SU-DHL-6 (cell line): ENCODE measurements around the gene KPNA2.
"Not testable (repeated sequence)": the region's sequence is repeated elsewhere in the genome, so short reads cannot be mapped to it uniquely, and the experiment has no call there.

ENCODE experiments used
- H2AFZ ChIP-seq: fragments of 200-600 bp; sonication (generic); 2 replicates; pipeline ENCODE4 v1.6.1; 2014; ENCODE audit warnings: low read depth, mild to moderate bottlenecking, moderate library complexity, mixed read lengths, antibody characterized with exemption, low read length; ENCODE audit not compliant: severe bottlenecking
- H3F3A ChIP-seq: fragments of 200-600 bp; shearing (Covaris generic); 2 replicates; pipeline ENCODE4 v1.6.0; 2016; ENCODE audit warnings: antibody characterized with exemption, mild to moderate bottlenecking; ENCODE audit not compliant: insufficient read depth
- H3K27ac ChIP-seq: fragments of 200-600 bp; sonication (generic); 2 replicates; pipeline ENCODE4 v1.5.1; 2016; ENCODE audit warnings: low read depth, mild to moderate bottlenecking, low read length, moderate library complexity, mixed read lengths
- H3K27me3 ChIP-seq: fragments of 200-600 bp; sonication (generic), shearing (Covaris generic); 2 replicates; pipeline ENCODE4 v1.6.0; 2014; ENCODE audit warnings: mild to moderate bottlenecking, low read length
- H3K36me3 ChIP-seq: fragments of 200-600 bp; sonication (generic); 2 replicates; pipeline ENCODE4 v1.6.1; 2014; ENCODE audit warnings: mild to moderate bottlenecking, low read length, mixed read lengths
- H3K4me2 ChIP-seq: fragments of 300-600, 200-600 bp; shearing (Covaris generic), sonication (generic); 2 replicates; pipeline ENCODE4 v1.6.0; 2014; ENCODE audit warnings: low read length, low read depth, mild to moderate bottlenecking; ENCODE audit not compliant: poor library complexity, severe bottlenecking
- H3K4me3 ChIP-seq: fragments of 200-600 bp; sonication (generic); 2 replicates; pipeline ENCODE4 v1.5.1; 2014; ENCODE audit warnings: antibody characterized with exemption, low read length, mild to moderate bottlenecking, mixed read lengths; ENCODE audit not compliant: insufficient read depth, poor library complexity, severe bottlenecking
- H3K79me2 ChIP-seq: fragments of 200-600 bp; sonication (generic); 2 replicates; pipeline ENCODE4 v1.6.1; 2014; ENCODE audit warnings: mild to moderate bottlenecking, low read length, moderate library complexity; ENCODE audit not compliant: insufficient read depth
- H3K9ac ChIP-seq: fragments of 200-600 bp; sonication (generic); 2 replicates; pipeline ENCODE4 v1.7.0; 2014; ENCODE audit warnings: mild to moderate bottlenecking, low read length
- H3K9me2 ChIP-seq: fragments of 200-600 bp; sonication (generic); replicated peaks from 2 replicates; pipeline ENCODE4 v1.6.1; 2014; ENCODE audit warnings: low read length; ENCODE audit not compliant: insufficient read depth
- H3K9me3 ChIP-seq: fragments of 200-600 bp; sonication (generic); 2 replicates; pipeline ENCODE4 v1.6.1; 2014; ENCODE audit warnings: low read length, mixed read lengths; ENCODE audit not compliant: insufficient read depth
- H4K20me1 ChIP-seq: fragments of 200-600 bp; sonication (generic); 2 replicates; pipeline ENCODE4 v1.6.1; 2014; ENCODE audit warnings: low read depth, mild to moderate bottlenecking, antibody characterized with exemption, low read length, moderate library complexity, mixed read lengths
- EZH2phosphoT487 ChIP-seq: fragments of 200-600 bp; sonication (generic), shearing (Covaris generic); conservative IDR thresholded peaks from 2 replicates; pipeline ENCODE4 v1.6.1; 2018; ENCODE audit warnings: mild to moderate bottlenecking, antibody characterized with exemption, low read length, moderate library complexity, mixed read lengths
- TF ChIP-seq, protein P1 (sequence below): fragments of 200-600 bp; sonication (generic); IDR thresholded peaks from one replicate; pipeline ENCODE4 v1.5.1; 2017; ENCODE audit warnings: antibody characterized with exemption, mild to moderate bottlenecking, low read length, moderate library complexity; ENCODE audit not compliant: insufficient read depth, poor library complexity, severe bottlenecking

The KPNA2 gene

DNA sequence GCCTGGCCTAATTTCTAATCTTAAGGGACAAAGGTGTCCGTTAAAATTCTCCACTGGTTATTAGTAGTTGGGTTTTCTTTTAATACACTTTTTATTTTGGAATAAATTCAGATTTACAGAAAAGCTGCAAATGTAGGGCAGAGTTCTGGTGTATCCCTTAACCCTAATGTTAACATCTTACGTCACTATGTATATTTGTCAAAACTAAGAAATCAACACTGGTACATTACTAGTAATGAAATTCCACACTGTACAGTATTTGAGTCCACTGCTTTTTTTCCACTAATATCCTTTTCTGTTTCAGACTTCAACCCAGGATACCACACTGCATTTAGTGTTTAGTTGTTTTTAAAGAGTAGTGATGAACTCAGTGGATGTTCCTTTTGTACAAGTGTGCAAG, 18.7 kb upstream of the KPNA2 start:
- Histone ChIP-seq H3K9me2 (no peaks in the 10 kb centered on the region), H3K9me3 (no peaks in the 10 kb centered on the region), H4K20me1 (no peaks in the 10 kb centered on the region), H3K79me2 (no peaks in the 10 kb centered on the region), H3F3A (0 out of 2 replicates have a peak, but pooled peaks cover 3% of the 10 kb centered on the region), H3K4me2 (no peak overlapping the region), H3K27me3 (no peaks in the 10 kb centered on the region), H3K9ac (no peak overlapping the region), H3K4me3 (no peak overlapping the region), H2AFZ (no peak overlapping the region), H3K36me3 (no peaks in the 10 kb centered on the region), H3K27ac (no peak overlapping the region)
- TF ChIP-seq EZH2phosphoT487: no peak
- TF ChIP-seq, protein P1, sequence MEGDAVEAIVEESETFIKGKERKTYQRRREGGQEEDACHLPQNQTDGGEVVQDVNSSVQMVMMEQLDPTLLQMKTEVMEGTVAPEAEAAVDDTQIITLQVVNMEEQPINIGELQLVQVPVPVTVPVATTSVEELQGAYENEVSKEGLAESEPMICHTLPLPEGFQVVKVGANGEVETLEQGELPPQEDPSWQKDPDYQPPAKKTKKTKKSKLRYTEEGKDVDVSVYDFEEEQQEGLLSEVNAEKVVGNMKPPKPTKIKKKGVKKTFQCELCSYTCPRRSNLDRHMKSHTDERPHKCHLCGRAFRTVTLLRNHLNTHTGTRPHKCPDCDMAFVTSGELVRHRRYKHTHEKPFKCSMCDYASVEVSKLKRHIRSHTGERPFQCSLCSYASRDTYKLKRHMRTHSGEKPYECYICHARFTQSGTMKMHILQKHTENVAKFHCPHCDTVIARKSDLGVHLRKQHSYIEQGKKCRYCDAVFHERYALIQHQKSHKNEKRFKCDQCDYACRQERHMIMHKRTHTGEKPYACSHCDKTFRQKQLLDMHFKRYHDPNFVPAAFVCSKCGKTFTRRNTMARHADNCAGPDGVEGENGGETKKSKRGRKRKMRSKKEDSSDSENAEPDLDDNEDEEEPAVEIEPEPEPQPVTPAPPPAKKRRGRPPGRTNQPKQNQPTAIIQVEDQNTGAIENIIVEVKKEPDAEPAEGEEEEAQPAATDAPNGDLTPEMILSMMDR: no peak

DNA sequence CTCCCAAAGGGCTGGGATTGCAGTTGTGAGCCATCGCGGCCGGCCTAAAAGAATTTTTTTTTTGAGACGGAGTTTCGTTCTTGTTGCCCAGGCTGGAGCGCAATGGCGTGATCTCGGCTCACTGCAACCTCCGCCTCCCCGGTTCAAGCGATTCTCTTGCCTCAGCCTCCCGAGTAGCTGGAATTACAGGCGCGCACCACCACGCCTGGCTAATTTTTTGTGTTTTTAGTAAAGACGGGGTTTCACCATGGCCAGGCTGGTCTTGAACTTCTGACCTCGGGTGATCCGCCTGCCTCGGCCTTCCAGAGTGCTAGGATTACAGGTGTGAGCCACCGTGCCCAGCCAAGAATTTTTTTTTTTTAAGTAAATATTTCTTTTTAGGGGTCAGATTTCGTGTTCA, 17.0 kb upstream of the KPNA2 start:
- H3K4me3 ChIP-seq, H3K79me2 ChIP-seq, H3F3A ChIP-seq, H4K20me1 ChIP-seq, H3K36me3 ChIP-seq, H3K9me2 ChIP-seq, H3K9ac ChIP-seq, H2AFZ ChIP-seq, H3K27me3 ChIP-seq, H3K27ac ChIP-seq, H3K4me2 ChIP-seq, H3K9me3 ChIP-seq: not testable (repeated sequence)

DNA sequence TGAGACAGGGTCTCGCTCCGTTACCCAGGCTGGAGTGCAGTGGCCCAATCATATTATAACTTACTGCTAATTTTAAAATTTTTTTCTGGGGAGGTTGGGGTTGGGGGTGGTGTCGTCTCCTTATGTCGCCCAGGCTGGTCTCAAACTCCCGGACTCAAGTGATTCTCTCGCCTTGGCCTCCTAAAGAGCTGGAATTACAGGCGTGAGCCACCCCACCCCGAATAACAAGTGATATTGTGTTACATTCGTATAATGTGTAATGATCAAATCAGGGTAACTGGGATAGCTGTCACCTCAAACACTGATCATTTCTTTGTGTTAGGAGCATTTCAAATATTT, 16.2 kb upstream of the KPNA2 start:
- Histone ChIP-seq H3K79me2 (no peaks in the 10 kb centered on the region), H3F3A (0 out of 2 replicates have a peak, but pooled peaks cover 3% of the 10 kb centered on the region), H3K36me3 (no peaks in the 10 kb centered on the region), H4K20me1 (no peaks in the 10 kb centered on the region), H3K4me3 (peak overlapping the region; percentile 25), H3K4me2 (peak overlapping the region; percentile 68), H3K27me3 (no peaks in the 10 kb centered on the region), H3K9me2 (no peaks in the 10 kb centered on the region), H3K9me3 (no peaks in the 10 kb centered on the region), H3K9ac (peak overlapping the region; percentile 30; the same call in 1 of the 2 replicates), H2AFZ (no peak overlapping the region), H3K27ac (no peak overlapping the region)
- TF ChIP-seq EZH2phosphoT487: no peak
- TF ChIP-seq, protein P1: no peak

DNA sequence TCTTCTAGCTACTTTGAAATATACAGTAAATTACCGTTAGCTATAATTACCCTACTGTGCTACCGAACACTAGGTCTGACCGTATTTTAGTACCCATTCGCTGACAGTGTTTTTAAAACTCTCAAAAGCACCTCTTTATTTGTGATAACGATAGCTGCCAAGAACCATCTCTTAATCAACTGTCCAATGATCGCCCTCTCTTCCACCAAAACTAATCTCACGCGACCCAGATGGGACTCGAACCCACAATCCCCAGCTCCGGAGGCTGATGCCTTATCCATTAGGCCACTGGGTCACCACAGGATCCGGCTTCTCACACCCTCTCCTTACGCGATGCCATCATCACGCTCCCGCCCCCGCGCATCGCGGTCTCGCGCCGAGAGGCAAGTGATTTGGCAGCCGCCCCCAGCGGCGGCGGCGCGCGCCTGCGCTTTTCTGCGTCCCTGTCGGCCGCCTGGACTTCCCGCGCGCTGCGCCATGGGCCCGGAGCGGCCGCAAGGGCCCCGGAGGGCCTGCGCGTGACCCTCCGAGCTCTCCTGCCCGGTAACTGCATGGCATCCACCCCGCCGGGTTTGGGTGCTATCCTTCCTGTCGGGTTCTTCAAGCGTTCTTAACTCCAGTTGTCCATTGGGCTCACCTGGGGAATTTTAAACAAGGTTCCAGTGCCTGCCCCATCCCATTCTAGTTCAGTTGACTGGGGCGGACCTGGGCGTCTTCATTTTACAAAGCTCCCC, 15.7 kb upstream of the KPNA2 start:
- Histone ChIP-seq H3F3A (0 out of 2 replicates have a peak, but pooled peaks cover 3% of the 10 kb centered on the region), H3K4me2 (peak overlapping the region; percentile 68), H3K36me3 (no peaks in the 10 kb centered on the region), H3K9me3 (no peaks in the 10 kb centered on the region), H3K27ac (peak overlapping the region; percentile 40), H3K9ac (peak overlapping the region; percentile 67), H3K27me3 (no peaks in the 10 kb centered on the region), H3K79me2 (no peaks in the 10 kb centered on the region), H3K9me2 (no peaks in the 10 kb centered on the region), H3K4me3 (peak overlapping the region; percentile 54), H2AFZ (peak overlapping the region; percentile 90), H4K20me1 (no peaks in the 10 kb centered on the region)
- no peak for TF ChIP-seq EZH2phosphoT487
- TF ChIP-seq, protein P1: peak; percentile 20
